HL-60/S4 (cell line): ENCODE results near the gene IGFBP7.

Experiments used
- in situ Hi-C: fragments of 300-500 bp; cut with MboI; formaldehyde crosslinking; loops from 2 replicates; pipeline ENCODE4 v1.14.3; 2022; ENCODE audit warnings: low sequenced_read_pairs

IGFBP7 gene, protein sequence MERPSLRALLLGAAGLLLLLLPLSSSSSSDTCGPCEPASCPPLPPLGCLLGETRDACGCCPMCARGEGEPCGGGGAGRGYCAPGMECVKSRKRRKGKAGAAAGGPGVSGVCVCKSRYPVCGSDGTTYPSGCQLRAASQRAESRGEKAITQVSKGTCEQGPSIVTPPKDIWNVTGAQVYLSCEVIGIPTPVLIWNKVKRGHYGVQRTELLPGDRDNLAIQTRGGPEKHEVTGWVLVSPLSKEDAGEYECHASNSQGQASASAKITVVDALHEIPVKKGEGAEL

DNA sequence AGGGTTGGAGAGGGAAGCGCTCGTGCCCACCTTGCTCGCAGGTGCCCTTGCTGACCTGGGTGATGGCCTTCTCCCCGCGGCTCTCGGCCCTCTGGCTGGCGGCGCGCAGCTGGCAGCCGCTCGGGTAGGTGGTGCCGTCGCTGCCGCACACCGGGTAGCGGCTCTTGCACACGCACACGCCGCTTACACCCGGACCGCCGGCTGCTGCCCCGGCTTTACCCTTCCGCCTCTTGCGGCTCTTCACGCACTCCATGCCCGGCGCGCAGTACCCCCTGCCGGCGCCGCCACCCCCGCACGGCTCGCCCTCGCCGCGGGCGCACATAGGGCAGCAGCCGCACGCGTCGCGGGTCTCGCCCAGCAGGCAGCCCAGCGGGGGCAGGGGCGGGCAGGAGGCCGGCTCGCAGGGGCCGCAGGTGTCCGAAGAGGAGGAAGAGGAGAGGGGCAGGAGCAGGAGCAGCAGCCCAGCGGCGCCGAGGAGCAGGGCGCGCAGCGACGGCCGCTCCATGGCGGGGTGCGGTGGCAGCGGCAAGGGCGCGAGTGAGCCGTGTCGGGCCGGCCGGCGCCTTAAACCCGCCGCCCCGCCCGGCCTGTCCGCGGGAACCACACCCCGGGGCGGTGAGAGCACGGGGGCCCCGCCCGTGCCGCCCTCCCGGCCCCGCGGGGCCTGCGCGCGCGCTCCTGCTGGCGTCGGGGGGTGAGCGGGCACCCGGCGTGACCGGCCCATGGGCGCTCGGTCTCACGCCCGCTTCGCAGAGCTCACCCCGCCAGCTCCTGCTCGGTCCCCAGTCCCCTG lies at the start of gene IGFBP7:
TSS of gene IGFBP7 (minus strand) at position 539 of the 793 bp plus-strand sequence. CDS start at position 505, 34 bp downstream.
- in situ Hi-C loops = no loop called here

DNA sequence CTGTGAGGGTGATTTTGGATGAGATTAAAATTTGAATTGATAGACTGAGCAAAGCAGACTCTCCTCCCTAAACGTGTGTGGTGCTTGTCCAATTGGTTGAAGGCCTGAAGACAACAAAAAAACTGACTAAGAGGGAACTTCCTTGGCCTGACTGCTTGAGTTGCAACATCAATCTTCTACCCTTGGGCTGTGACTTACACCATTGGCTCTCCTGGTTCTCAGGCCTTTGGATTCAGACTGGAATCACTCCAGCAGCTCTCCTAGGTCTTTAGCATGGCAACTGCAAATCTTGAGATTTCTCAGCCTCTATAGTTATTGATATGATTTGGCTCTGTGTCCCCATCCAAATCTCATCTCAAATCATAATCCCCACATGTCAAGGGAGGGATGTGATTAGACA lies 49.7 kb upstream of the IGFBP7 start:
- in situ Hi-C loops = loop anchor here (25.0 kb wide), 1 partner anchor 102 kb away; no protein-coding TSS in a partner anchor

DNA sequence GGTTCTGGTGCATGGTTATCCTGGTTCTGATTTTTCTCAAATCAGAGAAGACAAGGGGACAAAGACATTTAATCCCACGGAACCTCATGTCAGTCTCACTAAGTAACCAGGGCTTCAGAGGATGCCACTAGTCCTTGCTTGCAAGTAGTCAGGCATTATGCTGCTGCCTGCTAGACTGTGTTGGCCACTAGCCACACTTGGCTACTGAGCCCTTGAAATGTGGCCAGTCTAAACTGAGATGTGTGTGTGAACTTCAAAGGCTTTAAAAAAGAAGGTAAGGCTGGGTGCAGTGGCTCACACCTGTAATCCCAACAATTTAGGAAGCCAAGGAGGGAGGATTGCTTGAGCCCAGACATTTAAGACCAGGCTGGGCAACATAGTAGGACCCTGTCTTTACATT lies 48.6 kb upstream of the IGFBP7 start:
- in situ Hi-C loops = loop anchor here (25.0 kb wide), 1 partner anchor 104 kb away; no protein-coding TSS in a partner anchor

DNA sequence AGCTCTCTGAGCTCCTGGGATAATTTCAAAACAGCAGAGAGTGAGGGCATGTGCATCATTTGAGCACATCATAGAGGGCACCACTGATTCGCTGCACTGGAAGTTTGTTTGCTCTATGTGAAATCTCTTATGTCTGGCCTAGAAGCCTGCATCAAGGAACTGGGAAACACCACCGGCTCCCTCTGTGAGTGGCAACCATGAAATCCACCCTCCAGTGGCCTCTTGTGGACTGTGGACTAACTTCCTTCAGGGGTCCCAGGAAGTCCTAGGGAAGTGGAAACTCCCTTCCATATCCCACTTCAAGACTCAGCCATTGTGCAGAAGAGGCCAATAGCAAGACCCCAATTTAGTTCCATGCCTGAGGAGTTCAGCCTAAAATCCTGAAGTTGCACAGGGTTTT lies 48.0 kb upstream of the IGFBP7 start:
- in situ Hi-C loops = loop anchor here (25.0 kb wide), 1 partner anchor 104 kb away; no protein-coding TSS in a partner anchor

DNA sequence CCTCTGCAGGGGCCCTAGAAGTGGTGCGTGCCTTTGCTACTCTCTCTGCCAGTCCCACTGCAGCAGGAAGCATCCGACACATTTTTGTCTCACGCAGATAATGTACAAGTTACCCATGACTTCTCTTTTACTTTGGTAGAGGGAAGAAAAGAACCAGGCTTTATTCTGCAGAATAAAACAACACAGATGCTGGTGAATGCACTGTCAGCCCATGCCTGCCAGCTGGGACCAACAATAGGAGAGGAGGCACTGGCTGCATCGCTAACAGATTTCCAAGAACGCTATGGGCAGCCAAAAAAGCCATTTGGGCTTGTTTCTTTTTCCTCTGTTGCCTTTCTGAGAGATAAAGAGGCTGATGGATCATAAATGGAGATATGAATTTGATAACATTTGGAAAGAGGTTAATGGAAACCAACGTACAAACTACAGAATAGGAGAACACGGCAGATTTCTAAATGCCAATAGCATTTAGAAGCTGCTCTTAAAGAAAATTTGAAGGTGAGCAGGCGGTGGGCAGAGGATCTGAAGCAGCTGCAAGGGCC lies 47.5 kb upstream of the IGFBP7 start:
- in situ Hi-C loops = loop anchor here (25.0 kb wide), 1 partner anchor 105 kb away; no protein-coding TSS in a partner anchor

DNA sequence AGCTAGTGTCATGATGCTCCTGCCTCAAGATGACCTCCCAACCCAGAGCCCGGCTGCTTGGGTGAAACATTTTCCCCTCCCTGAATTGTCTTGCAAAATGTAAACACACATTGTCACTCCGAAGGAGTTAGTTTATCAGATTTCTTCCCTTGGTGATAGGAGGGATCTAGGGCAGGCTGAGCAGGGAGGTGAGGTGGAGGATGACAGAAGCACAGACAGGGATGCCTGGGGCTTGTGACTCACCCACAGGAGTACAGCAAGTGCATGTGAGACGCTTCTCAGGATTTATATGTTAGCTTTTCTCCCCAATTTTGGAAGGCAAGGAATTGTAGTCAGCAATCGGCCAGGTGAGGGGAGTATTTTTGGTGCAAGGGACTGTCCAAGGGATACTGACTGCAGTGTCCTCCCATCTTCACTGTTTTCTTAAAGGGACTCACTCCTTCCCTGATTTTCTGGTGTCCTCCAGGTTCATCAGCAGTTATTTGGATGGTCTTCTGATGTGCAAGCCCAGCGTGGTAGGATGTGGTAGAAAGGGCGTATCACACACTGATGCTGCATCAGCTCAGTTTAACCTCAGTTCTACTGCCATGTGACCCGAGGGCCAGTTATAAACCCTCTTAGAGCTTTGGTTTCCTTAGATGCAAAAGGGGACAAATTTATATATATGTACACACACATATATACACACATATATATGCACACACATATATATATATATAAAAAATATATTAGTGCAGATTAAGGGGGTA lies 46.2 kb upstream of the IGFBP7 start:
- in situ Hi-C loops = loop anchor here (25.0 kb wide), 1 partner anchor 106 kb away; no protein-coding TSS in a partner anchor

DNA sequence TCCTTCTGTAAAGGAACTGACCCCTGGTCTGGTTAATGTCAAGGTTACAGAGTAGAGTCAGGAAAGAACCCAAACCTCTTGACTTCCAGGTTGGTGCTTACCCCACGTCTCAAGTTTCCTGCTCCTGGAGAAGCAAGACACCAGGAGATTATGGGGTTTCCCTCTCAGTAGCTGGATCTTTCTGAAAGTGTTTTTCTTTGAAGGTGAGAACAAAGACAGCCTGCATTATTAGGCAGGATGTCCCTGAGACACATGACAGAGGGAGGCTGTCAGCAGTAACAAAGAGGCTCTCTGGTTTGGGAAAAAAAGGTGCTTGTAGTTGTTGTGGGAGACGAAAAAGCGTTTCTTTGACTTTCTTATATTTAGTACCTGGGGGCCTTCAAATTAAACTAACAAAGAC lies 44.7 kb upstream of the IGFBP7 start:
- in situ Hi-C loops = loop anchor here (25.0 kb wide), 1 partner anchor 107 kb away; no protein-coding TSS in a partner anchor

DNA sequence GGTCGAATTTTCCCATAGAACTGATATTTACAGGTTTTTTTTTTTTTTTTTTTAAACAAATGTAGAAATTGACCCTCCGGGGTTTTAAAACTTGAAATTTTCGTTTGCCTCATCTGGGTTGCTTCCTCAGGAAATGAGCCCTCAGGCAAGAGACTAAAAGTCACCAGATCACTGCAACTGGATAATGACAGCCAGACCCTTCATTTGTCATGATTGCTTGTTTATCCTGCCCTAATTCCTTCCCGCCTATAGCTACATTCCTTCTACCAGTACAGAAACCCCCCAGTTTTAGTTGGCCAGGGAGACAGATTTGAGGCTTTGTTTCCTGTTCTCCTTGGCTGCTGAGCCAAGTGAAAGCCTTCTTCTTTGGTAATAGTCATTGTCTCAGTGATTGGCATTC lies 44.0 kb upstream of the IGFBP7 start:
- in situ Hi-C loops = loop anchor here (25.0 kb wide), 1 partner anchor 108 kb away; no protein-coding TSS in a partner anchor

DNA sequence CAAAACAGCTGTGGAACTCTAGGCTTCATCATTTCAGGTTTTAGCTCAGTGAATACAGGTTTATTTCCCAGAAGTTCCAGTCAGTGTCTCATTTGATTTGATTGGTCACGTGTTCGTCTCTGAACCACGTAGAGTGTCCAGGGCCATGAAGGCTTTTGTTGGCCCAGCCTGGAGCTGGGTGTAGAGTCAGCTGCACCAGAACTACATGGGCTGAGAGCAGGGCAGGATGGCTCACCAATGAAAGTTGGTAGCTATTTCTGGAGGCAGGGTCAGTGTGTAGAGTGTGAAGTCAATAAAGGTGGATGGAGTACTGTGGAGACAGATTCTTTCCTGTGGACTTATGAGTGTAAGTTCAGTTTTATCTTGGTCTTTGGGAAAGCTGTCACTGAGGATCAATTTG lies 43.0 kb upstream of the IGFBP7 start:
- in situ Hi-C loops = loop anchor here (25.0 kb wide), 1 partner anchor 109 kb away; no protein-coding TSS in a partner anchor

DNA sequence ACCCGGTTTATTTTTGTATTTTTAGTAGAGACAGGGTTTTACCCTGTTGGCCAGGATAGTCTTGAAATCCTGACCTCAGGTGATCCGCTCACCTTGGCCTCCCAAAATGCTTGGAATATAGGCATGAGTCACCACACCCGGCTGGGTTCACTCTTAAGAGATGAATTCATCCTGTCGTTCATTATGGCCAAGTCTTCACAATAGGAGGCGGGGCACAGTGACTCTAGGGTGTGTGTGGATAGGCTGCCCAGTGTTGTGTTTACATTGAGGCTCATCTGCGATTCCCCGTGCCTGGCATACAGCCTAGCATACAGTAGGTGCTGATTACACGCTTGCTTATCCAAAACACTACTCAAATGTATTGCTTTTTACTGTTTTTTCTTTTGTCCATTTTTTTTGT lies 41.3 kb upstream of the IGFBP7 start:
- in situ Hi-C loops = loop anchor here (25.0 kb wide), 1 partner anchor 111 kb away; no protein-coding TSS in a partner anchor

DNA sequence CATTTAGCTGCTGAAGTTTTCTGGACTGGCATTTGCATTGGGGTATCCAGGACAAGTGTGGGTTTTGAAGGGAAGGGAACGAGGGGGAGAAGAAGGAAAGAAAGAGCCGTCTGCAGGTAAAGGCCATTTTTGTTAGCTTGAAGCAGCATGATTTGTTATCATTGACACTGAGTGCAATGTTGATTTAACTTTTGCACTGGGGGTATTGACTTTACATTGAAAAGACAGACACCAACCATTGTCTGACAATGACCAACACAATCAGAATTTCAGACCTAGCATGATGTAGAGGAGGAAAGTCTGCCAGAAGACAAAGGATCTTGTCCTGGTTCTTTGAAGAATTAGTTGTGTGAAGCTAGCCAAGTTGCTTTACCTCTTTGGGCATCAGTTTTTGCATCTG lies 39.6 kb upstream of the IGFBP7 start:
- in situ Hi-C loops = loop anchor here (25.0 kb wide), 1 partner anchor 112 kb away; no protein-coding TSS in a partner anchor

DNA sequence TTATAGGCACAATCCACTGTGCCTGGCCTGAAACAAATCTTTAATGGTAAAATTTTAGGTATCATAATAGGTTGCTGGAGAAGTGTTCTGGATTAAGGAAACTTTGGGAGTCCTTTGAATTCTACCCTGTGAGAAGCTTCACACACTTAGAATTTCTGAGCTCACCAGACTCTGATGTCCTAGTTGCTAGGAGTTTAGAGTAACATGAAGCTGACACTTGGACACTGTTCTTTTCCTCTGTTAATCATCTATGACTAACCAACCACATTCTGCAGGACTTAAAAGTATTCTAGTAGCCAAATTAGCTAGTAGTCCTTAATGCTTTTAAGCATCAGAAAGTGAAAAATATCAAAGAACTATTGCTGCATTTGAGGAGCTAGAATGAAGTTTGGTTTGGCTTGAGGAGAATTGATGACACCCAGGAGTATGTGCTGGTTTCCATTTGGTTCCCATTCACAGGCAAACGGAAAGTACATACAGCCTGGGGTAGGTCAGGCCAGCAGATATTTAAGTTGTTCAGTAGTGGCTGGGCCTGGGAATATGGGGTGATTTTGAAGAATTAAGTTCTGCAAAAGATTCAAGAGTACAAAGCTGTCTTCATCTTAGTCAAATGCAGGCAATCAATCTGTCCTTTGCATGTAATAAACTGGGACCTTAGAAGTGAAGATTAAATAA lies 38.8 kb upstream of the IGFBP7 start:
- in situ Hi-C loops = no loop called here

DNA sequence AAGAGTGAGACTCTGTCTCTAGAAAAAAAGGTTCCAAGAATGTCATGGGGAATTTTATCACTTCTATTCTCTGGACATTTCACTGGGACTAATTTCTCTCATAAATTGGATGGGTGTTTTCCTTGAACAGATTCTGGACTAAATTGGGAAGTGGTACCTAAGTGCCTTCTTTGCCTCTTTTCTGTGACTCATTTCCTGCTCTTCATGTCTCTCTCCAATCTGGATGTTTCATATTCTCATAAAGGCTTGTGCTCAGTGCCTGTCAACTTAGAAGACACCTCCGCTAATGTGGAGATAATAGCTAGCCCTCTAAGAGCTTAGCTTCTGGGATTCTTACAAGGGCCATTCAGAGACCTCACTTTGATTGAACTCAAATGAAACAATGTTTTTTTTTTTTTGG lies 38.0 kb upstream of the IGFBP7 start:
- in situ Hi-C loops = no loop called here

DNA sequence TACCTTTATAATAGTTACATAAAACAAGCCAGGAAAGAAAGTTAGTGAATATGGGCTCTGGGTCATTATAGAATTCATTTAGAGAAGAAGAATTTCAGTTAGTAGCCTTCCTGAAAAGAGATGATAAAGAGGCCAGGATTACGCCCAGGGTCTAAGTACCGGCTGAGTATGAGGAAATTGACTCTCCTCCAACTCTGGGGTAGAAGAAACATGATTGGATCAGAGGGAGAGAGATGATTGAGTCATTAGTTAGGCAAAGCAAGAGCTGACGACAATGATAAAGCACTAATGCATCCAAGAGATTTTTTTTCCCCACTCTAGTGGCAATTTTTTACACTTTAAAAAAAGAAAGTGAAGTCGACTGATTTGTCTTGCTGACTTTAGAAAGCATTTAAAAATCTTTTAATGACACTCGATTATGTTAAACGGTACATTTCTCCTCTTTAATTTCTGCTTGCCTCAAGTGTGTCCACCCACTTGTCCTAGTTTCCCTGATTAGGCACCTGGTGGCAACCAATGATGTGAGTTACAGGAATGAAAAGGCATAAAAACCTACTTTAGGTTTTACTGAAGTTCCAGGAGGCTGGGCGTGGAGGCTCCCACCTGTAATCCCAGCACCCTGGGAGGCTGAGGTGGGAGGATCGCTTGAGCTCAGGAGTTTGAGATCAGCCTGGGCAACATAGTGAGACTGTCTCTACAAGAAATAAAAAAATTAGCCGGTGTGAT lies 37.3 kb upstream of the IGFBP7 start:
- in situ Hi-C loops = no loop called here

DNA sequence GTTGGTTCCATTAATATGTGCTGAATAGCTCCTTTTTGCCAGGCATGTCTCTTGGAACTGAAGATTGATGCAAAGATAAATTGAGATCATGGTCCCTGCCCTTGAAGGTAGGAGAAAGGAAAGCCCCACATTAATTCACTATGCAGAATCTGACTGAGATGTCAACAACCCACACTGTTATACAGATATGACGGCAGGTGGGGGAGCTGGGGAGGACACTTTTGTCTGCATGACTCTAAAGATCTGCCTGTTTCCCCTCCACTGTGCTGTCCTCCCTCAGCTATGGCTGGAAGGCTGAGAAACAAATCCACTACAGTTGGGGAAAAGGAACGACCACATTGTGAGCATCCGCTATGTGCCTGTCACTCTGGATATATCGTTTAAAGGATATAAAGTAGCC lies 36.3 kb upstream of the IGFBP7 start:
- in situ Hi-C loops = no loop called here

DNA sequence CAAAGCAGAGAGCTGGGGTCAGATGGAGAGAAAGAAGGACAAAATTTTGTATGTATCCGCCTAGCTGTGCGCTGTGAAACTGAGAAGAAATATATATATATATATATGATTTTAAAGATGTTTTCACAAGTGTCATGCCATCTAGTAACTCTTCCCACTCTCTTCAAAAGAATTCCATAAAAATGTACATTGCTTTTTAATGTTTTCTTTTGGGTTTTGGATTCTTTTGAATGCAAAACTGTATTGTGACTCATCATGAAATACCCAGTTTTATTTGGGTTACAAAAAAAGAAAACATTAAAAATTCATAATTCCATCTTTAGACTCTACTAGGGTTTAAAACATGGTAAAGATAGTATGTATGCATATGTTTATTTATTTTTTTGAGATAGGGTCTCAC lies 34.3 kb upstream of the IGFBP7 start:
- in situ Hi-C loops = no loop called here

DNA sequence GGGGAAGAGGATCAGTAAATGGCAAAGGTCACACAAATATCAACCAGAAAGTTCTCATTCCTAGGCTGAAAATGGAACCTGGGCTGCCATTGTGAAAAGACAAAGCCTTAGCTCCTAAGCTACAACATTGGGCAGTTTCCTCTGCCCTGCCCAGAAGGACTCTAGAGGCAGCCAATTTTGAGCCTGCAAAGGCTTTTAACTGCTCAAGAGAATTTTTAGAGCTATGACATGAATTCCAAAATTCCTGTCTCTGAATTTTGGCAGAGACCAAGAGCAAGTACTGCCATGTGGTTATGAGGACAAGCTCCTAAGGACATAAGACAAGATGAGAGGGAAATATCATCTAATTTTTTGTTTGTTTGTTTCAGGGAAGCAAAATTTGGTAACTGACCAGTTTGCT lies 29.6 kb upstream of the IGFBP7 start:
- in situ Hi-C loops = no loop called here

DNA sequence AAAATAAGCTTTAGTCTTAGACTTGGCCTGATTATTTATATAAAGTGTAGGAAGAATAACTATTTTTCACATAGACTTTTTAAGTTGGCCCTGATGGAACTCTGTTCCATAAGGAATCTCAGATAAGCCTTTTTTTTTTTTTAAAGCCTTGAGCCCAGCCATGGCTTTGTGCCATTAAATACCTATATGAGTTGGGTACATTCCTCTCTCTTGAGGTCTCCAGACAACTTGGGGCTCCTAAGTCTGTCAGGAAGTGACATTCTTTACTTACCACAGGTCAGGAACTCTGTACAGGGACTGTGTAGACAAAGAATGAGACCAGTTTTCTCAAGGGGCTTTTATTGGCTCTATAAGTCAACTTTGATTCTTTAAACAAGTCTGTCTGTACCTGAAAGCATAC lies 27.1 kb upstream of the IGFBP7 start:
- in situ Hi-C loops = no loop called here

DNA sequence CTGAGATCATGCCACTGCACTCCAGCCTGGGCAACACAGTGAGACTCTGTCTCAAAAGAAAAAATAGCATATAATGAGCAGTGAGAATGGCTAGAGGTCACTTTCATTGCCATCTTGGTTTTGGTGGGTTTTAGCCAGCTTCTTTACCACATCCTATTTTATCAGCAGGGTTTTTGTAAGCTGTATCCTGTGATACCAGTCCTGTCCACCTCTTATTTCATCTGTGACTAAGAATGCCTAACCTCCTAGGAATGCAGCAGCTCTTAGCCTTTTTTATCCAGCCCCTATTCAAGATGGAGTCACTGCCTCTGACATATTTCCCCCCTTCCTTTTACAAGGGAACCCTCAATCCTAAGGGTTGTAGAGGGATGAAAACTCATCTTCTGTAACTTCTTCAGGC lies 26.1 kb upstream of the IGFBP7 start:
- in situ Hi-C loops = no loop called here
